Cardiac fibroblast (primary cell): ENCODE measurements around the gene KLHDC10.

ENCODE experiments used
- DNase-seq, 2 donors: peaks; one replicate each; pipeline versions ENCODE4 v3.0.0 to v3.0.0-alpha.2; 2010; ENCODE audit warnings: low read depth in 2 of 2
- H3K4me3 ChIP-seq, 2 donors: replicated peaks in 1 of 2; 1 replicate in 1 of 2; 2 replicates in 1 of 2; pipeline ENCODE4 v1.5.1; 2011; ENCODE audit warnings: low read depth in 2 of 2, low read length in 2 of 2, mild to moderate bottlenecking in 2 of 2, moderate library complexity in 1 of 2
- CTCF ChIP-seq: IDR thresholded peaks from one replicate; pipeline ENCODE4 v1.5.1; 2011; ENCODE audit warnings: low read depth, mild to moderate bottlenecking, low read length, inconsistent platforms

The KLHDC10 gene

GRCh38 chr7:130131191-130131834 is 61.0 kb downstream of the KLHDC10 start:
- no peak for DNase-seq
- no peak for TF ChIP-seq CTCF
- H3K4me3 ChIP-seq = no peak overlapping the region

- TF ChIP-seq CTCF = no peak
- no peak for DNase-seq
- no peak overlapping the region for H3K4me3 ChIP-seq
These were observed 61.9 kb downstream of the KLHDC10 start for GRCh38 chr7:130131964-130132875.

- DNase-seq = no peak
- no peak overlapping the region for H3K4me3 ChIP-seq
- no peak for TF ChIP-seq CTCF
These were observed 62.9 kb downstream of the KLHDC10 start for GRCh38 chr7:130133029-130133782.

GRCh38 chr7:130134106-130134636 is 63.8 kb downstream of the KLHDC10 start:
- no peak for TF ChIP-seq CTCF
- no peak for DNase-seq
- H3K4me3 ChIP-seq = no peak overlapping the region

GRCh38 chr7:130134726-130135125 is 64.4 kb downstream of the KLHDC10 start:
- no peak for DNase-seq
- TF ChIP-seq CTCF = no peak
- no peak overlapping the region for H3K4me3 ChIP-seq
